Measurements from ENCODE around the gene IQCN. TPM values are rescaled to one million over a fixed set of nuclear protein-coding genes. Genes with fewer than 3 reads are reported as not detected.

IQCN gene
- total RNA-seq, 1 donor from 2014 or later = under 0.01 TPM

GRCh38 chr19:18232540-18233223 is 41.6 kb downstream of the IQCN start:
- DNase-seq (ENCODE audit: low read depth in 2 of 2) = peak in 1 of 2 donors; percentile 26

- no peak for DNase-seq (ENCODE audit: low read depth in 2 of 2)
Observed at GRCh38 chr19:18231775-18232174, 42.5 kb downstream of the IQCN start.

- no peak for DNase-seq (ENCODE audit: low read depth in 2 of 2)
Observed at GRCh38 chr19:18230941-18231734, 43.1 kb downstream of the IQCN start.

GRCh38 chr19:18229915-18230314 is 44.3 kb downstream of the IQCN start:
- no peak for DNase-seq (ENCODE audit: low read depth in 2 of 2)

GRCh38 chr19:18229474-18229873 is 44.8 kb downstream of the IQCN start:
- DNase-seq (ENCODE audit: low read depth in 2 of 2) = no peak

GRCh38 chr19:18227781-18228271 is 46.4 kb downstream of the IQCN start:
- no peak for DNase-seq (ENCODE audit: low read depth in 2 of 2)

DNA sequence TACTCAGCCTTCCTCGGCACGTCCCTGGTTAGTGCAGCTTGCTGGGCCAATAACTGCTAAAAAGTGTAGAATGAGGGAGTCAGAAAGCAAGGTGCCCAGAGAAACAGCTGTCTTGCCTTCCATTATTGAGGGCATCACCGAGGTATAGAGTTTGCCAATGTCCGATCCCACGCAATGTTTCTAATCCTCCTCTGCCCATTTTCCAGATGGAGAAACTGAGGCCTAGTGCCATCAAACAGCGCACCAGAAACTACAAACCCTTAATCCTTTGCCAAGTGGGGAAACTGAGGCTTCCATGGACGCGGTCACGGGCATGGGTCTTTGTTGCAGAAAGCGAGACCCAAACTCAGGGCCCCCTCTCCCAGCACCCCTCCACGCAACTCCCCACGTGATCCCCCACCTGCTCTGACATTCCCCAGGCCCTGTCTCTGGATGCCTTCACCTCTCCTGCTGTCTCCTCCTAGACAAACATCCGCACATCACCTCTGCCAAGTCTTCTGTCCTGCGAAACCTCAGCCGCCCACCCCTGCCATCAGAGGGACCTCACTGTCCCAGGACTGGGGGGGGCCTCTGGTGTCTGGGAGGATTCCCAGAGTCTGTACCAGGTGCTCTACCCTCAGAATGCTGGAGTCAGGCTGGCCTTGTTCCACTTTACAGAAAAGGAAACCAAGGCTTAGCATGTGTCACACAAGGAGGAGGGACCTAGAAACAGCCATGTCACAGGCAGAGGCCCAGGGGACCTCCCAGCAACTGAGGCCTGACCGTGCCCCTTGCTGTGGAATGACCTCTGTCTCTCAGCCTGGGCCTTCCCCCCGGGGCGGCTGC is 47.1 kb downstream of the IQCN start:
- DNase-seq (ENCODE audit: low read depth in 2 of 2) = no peak

GRCh38 chr19:18225702-18226468 is 48.4 kb downstream of the IQCN start, which contains the start of gene PDE4C:
Gene PDE4C (minus strand): TSS chr19:18226438. CDS start chr19:18226415, 23 bp downstream.
- DNase-seq (ENCODE audit: low read depth in 2 of 2) = peak; percentile 62 to 67

DNA sequence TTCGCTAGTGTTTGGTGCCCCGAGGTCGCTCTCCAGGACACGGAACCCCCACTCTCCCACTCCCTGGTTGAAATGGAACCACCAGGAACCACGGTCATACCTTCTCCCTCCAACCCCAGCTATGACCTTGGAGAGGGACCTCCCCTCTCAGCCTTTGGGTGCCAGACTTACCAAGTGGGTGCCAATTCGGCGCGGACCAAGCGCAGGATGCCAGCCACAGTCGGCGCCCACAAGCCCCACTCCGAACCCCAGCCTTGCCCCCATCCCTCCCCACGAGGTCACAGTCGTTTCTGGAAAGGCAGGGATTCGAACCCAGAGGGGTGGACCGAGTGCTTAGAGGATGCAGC is 48.9 kb downstream of the IQCN start:
- no peak for DNase-seq (ENCODE audit: low read depth in 2 of 2)

- DNase-seq (ENCODE audit: low read depth in 2 of 2) = peak; percentile 99 to 100
Observed at GRCh38 chr19:18224525-18225354, 49.5 kb downstream of the IQCN start.

- DNase-seq (ENCODE audit: low read depth in 2 of 2) = peak in 1 of 2 donors; percentile 25
Observed at GRCh38 chr19:18223860-18224524, 50.3 kb downstream of the IQCN start.

- DNase-seq (ENCODE audit: low read depth in 2 of 2) = no peak
Observed at GRCh38 chr19:18221815-18222725, 52.2 kb downstream of the IQCN start.

DNA sequence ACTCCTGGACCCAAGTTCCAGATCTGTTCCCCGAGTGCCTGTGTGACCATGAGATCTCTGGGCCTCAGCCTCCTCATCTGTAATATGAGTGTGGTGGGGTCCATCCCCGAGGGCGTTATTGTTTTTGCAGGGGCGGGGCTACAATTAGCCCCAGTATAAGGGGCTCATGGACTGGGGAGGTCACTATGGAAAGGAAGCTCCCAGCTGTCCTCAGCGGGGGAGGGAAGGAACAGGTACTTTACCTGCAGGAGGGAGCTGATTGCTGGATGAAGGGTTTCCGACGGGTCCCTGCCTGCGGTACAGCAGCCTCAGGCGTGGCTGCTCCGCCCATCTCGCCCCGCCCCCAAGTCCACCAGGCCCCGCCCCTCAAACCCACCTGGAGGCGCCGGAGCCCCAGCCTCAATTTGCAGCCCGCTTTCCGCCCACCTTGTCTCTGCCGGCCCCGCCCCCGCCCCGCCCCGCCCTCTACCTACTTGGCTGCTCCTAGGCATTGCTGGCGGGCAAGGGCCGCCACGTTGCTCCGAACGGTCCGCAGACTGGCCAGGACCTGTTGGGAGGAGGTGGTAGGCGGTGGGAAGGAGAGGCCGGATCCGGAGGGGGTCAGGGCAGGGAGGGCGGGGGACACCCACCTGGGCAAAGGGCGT is 53.5 kb downstream of the IQCN start:
- no peak for DNase-seq (ENCODE audit: low read depth in 2 of 2)

DNA sequence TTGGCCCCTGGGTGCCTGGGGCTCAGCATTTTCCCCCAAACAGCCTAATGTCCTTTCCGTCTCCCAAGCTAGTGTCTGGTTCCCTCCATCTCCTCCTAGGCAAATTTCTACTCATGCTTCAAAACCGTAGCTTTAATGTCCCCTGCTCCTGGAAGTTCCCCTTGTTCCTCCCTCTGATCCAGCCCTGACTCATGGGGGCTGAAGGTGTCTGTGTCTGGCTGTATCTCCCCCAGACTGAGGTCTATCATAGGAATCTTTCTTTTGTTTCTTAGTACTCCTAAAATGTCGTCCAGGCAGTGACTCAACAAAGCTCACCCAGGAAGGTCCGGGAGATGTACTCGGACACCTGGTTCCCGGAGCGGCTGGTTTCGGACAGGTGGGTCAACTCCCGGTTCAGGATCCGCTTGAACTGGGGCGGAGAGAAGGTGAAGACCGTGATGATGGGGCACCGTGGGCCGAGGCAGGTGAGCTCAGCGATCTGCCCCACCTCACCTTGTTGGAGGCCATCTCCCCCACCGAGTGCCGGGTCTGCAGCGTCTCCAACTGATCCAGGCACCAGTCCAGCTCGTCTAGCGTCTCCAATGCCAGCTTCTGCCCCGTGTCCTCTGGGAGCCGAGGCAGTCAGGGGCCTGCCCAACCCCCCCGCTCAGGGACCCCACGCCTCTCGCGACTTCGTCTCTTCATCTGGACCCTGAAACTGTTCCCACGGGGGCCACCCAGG is 54.2 kb downstream of the IQCN start:
- DNase-seq (ENCODE audit: low read depth in 2 of 2) = no peak

GRCh38 chr19:18218600-18218999 is 55.7 kb downstream of the IQCN start:
- no peak for DNase-seq (ENCODE audit: low read depth in 2 of 2)

DNA sequence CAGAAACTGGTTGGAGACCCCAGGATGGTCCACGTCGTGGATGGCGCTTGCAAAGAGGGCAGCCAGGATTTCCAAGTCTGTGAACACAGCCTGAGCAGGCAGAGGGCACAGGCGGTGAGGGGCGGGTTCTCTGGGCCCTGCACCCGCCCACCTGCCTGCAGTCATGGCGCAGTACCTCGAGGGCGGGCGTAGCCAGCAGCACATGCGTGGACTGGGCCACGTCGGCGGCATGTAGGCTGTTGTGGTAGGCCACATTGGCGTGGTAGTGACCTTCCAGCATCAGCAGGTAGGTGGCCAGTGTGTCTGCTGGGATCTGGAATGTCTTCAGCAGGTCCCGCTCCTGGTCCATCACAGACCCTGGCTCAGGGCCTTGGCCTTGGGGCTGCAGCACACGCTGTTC is 56.1 kb downstream of the IQCN start:
- no peak for DNase-seq (ENCODE audit: low read depth in 2 of 2)

GRCh38 chr19:18216789-18217188 is 57.5 kb downstream of the IQCN start:
- DNase-seq (ENCODE audit: low read depth in 2 of 2) = no peak

Measured in lung microvascular endothelial cell (primary cell).